Suprapubic skin (tissue), 4 donors: ENCODE results near the gene C11orf16. TPM values are rescaled to one million over a fixed set of nuclear protein-coding genes. Genes with fewer than 3 reads are reported as not detected.
"Not testable (repeated sequence)": the region's sequence is repeated elsewhere in the genome, so short reads cannot be mapped to it uniquely, and the experiment has no call there.

Experiments used
- DNase-seq, 2 donors: peaks; one replicate each; pipeline ENCODE4 v3.0.0-alpha.2; 2019; ENCODE audit warnings: low spot score in 2 of 2
- H3K27ac ChIP-seq: fragments of 200-600 bp; sonication (generic); one replicate; pipeline ENCODE4 v1.5.1; 2019
- H3K27me3 ChIP-seq: fragments of 200-600 bp; sonication (generic); one replicate; pipeline ENCODE4 v1.5.1; 2019
- H3K36me3 ChIP-seq: fragments of 200-600 bp; sonication (generic); one replicate; pipeline ENCODE4 v1.5.1; 2019
- H3K4me1 ChIP-seq: fragments of 200-600 bp; sonication (generic); one replicate; pipeline ENCODE4 v1.5.1; 2019
- H3K4me3 ChIP-seq: fragments of 200-600 bp; sonication (generic); one replicate; pipeline ENCODE4 v1.5.1; 2019; ENCODE audit warnings: mild to moderate bottlenecking
- H3K9me3 ChIP-seq: fragments of 200-600 bp; sonication (generic); one replicate; pipeline ENCODE4 v1.5.1; 2019
- EP300 ChIP-seq: sonication (generic); formaldehyde crosslinking; IDR thresholded peaks from one replicate; pipeline ENCODE4 v1.6.1; 2017; ENCODE audit warnings: antibody characterized with exemption
- POLR2A ChIP-seq, 2 donors: fragments of 450-650 bp; IDR thresholded peaks; one replicate each; pipeline ENCODE4 v1.6.1; 2017; ENCODE audit warnings: antibody characterized with exemption in 2 of 2, mild to moderate bottlenecking in 2 of 2, moderate library complexity in 2 of 2
- POLR2AphosphoS5 ChIP-seq, 3 donors: sonication (generic); formaldehyde crosslinking; IDR thresholded peaks; one replicate each; pipeline ENCODE4 v1.6.1; 2017; ENCODE audit warnings: antibody characterized with exemption in 3 of 3
- WGBS: methylation state at CpG from one replicate; pipeline ENCODE4 v1.1.5; 2018; 5-methylcytosine and 5-hydroxymethylcytosine counted together
- total RNA-seq, 4 donors: library from RNA; depleted of rRNA; stranded (reverse); fragments of >200 nt; gene quantifications; one replicate each; pipeline ENCODE4 v1.1.0, GENCODE V29; 2016
- TF ChIP-seq, protein P1 (sequence below), 2 donors: fragments of 200-600 bp in 1 of 2; fragments of 450-650 bp in 1 of 2; sonication (generic) in 1 of 2; IDR thresholded peaks; one replicate each; pipeline ENCODE4 v1.5.1; 2016 to 2019; ENCODE audit warnings: antibody characterized with exemption in 2 of 2, mild to moderate bottlenecking in 1 of 2, moderate library complexity in 1 of 2

Gene C11orf16
- total RNA-seq, 4 donors from 2014 or later: not detected

DNA sequence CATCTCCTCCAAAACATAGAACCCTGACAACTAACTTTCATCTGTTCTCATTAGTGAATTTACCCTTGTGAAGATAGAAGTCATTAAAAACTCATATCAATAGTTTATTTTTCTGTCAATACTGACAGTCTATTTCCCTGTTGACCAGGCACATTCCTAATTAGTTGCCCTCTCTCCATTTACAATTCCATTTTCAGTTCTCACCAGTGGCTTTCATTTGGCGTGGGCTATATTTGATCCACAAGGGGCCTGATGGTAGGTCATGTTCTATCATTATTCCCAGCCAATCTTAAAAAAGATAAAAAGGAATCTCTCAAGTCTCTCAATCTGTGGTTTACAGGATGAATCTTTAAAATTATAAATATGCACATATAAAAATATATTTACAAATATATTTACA lies 25.6 kb downstream of the C11orf16 start:
- TF ChIP-seq, protein P1, sequence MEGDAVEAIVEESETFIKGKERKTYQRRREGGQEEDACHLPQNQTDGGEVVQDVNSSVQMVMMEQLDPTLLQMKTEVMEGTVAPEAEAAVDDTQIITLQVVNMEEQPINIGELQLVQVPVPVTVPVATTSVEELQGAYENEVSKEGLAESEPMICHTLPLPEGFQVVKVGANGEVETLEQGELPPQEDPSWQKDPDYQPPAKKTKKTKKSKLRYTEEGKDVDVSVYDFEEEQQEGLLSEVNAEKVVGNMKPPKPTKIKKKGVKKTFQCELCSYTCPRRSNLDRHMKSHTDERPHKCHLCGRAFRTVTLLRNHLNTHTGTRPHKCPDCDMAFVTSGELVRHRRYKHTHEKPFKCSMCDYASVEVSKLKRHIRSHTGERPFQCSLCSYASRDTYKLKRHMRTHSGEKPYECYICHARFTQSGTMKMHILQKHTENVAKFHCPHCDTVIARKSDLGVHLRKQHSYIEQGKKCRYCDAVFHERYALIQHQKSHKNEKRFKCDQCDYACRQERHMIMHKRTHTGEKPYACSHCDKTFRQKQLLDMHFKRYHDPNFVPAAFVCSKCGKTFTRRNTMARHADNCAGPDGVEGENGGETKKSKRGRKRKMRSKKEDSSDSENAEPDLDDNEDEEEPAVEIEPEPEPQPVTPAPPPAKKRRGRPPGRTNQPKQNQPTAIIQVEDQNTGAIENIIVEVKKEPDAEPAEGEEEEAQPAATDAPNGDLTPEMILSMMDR (IDR thresholded peaks at IDR 0.05): no peak
- TF ChIP-seq POLR2A (IDR thresholded peaks at IDR 0.05) (no peak), EP300 (no peak), POLR2AphosphoS5 (IDR thresholded peaks at IDR 0.05) (no peak)
- Histone ChIP-seq H3K4me1 (peaks cover 21% of the 10 kb centered on the region), H3K9me3 (no peaks in the 10 kb centered on the region), H3K36me3 (no peaks in the 10 kb centered on the region), H3K27ac (no peak overlapping the region), H3K27me3 (no peaks in the 10 kb centered on the region), H3K4me3 (no peak overlapping the region)
- WGBS: 67% methylated on average over 1 of the region's 1 CpG
- DNase-seq: no peak

DNA sequence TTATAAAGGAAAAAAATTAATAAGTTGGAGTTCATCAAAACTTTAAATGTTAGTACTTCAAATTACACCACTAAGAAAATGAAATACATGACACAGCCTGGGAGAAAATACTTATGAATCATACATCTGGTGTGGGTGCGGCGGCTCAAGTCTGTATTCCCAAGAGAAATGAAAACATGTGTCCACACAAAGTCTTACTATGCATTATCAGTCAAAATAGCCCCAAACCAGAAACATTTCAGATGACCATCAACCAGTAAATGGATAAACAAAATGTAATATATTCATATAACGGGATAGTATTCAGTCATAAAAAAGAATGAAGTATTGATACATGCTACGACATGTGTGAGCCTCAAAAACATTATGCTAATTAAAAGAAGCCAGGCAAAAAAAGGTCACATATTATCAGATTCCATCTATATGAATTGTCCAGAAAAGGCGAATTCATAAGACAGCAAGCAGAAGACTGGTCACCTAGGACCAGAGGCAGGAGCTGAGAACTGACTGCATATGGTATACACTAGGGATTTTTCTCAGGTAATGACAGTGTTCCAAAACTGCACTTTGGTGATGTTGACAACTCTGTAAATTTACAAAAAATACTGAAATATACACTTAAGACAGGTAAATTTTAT lies 27.1 kb downstream of the C11orf16 start:
- no peaks in the 10 kb centered on the region for H3K27me3 ChIP-seq
- no peak overlapping the region for H3K27ac ChIP-seq
- no peaks in the 10 kb centered on the region for H3K9me3 ChIP-seq
- WGBS: 48% methylated on average over 5 of the region's 5 CpGs
- H3K4me1 ChIP-seq: peaks cover 15% of the 10 kb centered on the region
- TF ChIP-seq, protein P1 (IDR thresholded peaks at IDR 0.05): no peak
- TF ChIP-seq EP300 (no peak), POLR2A (IDR thresholded peaks at IDR 0.05) (no peak), POLR2AphosphoS5 (IDR thresholded peaks at IDR 0.05) (no peak)
- no peak overlapping the region for H3K4me3 ChIP-seq
- no peaks in the 10 kb centered on the region for H3K36me3 ChIP-seq
- DNase-seq: no peak

DNA sequence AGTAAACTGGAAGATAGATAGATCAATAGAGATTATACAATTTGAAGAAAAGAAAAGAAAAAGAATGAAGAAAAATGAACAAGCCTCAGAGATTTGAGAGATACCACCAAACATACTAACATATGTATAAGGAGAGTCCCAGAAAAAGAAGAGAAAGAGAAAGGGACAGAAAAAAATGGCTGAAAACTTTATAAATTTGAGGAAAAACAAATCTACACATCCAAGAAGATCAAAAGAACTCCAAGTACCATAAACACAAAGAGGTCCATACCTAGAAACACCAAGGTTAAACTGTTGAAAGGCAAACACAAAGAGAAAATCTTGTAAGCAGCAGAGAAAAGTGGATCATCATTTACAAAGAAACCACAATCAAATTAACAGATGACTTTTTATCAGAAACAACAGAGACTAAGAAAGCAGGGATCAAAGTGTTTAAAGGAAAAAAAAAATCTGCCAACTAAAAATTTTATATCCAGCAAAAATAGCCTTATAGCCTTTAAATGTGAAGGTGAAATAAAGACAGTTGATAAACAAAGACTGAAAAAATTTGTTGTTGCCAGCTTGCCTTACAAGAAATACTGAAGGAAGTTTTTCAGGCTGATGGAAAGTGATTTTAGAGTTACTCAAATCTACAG lies 33.5 kb downstream of the C11orf16 start:
- Histone ChIP-seq H3K36me3 (no peaks in the 10 kb centered on the region), H3K27ac (no peak overlapping the region), H3K9me3 (peaks cover 6% of the 10 kb centered on the region), H3K27me3 (no peaks in the 10 kb centered on the region), H3K4me3 (no peak overlapping the region), H3K4me1 (no peaks in the 10 kb centered on the region)
- no peak for DNase-seq
- TF ChIP-seq, protein P1 (IDR thresholded peaks at IDR 0.05): no peak
- TF ChIP-seq EP300 (no peak), POLR2A (IDR thresholded peaks at IDR 0.05) (no peak), POLR2AphosphoS5 (IDR thresholded peaks at IDR 0.05) (no peak)

DNA sequence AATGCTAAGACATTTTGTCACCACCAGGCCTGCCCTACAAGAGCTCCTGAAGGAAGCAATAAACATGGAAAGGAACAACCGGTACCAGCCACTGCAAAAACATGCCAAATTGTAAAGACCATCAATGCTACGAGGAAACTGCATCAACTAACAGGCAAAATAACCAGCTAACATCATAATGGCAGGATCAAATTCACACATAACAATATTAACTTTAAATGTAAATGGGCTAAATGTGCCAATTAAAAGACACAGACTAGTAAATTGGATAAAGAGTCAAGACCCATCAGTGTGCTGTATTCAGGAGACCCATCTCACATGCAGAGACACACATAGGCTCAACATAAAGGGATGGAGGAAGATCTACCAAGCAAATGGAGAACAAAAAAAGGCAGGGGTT lies 41.6 kb downstream of the C11orf16 start:
- not testable (repeated sequence) for H3K27me3 ChIP-seq, H3K36me3 ChIP-seq, DNase-seq, H3K4me1 ChIP-seq, H3K4me3 ChIP-seq, H3K27ac ChIP-seq, H3K9me3 ChIP-seq
- 96% methylated on average over 2 of the region's 2 CpGs for WGBS

DNA sequence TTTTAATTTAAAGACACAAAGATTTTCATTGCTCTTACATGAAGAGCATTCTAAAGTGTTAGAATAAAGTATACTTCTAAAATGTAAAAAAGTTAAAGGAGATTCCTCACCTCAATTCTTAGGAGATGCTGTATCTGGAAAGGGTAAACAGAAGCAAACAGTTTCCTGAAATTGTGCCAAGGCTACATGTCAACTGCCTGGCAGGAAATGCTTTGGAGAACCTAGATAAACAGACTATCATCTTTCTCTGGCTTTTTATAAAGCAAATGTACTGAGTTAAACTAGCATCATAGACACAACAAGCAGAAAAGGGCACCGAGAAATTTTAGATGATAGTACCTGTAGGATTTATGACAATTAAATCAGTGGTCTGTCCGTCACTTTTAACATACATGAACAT lies 46.4 kb downstream of the C11orf16 start:
- Histone ChIP-seq H3K36me3 (no peaks in the 10 kb centered on the region), H3K4me3 (no peak overlapping the region), H3K27ac (no peak overlapping the region), H3K4me1 (no peaks in the 10 kb centered on the region), H3K9me3 (no peaks in the 10 kb centered on the region), H3K27me3 (no peaks in the 10 kb centered on the region)
- no peak for DNase-seq
- 82% methylated on average over 2 of the region's 2 CpGs for WGBS
- TF ChIP-seq POLR2A (IDR thresholded peaks at IDR 0.05) (no peak), EP300 (no peak), POLR2AphosphoS5 (IDR thresholded peaks at IDR 0.05) (no peak)
- TF ChIP-seq, protein P1 (IDR thresholded peaks at IDR 0.05): no peak

DNA sequence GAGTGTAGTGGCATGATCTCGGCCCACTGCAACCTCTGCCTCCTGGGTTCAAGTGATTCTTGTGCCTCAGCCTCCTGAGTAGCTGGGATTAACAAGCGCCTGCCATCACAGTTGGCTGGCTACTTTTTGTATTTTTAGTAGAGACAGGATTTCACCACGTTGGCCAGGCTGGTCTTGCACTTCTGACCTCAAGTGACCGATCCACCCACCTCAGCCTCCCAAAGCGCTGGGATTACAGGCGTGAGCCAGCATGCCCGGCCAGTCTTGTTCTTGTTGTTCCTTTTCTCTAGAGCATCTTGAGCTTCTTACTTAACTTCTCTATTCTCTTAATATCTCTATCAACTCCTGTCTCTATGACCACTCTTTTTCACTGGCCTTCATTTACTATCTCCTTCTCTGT lies 51.2 kb downstream of the C11orf16 start:
- H3K27me3 ChIP-seq, H3K9me3 ChIP-seq, H3K36me3 ChIP-seq, H3K4me3 ChIP-seq, H3K4me1 ChIP-seq, DNase-seq, H3K27ac ChIP-seq: not testable (repeated sequence)
- WGBS: 72% methylated on average over 7 of the region's 7 CpGs
